NOMO-1 (cell line): ENCODE results near the gene ZNF25.
"Not testable (repeated sequence)": the region's sequence is repeated elsewhere in the genome, so short reads cannot be mapped to it uniquely, and the experiment has no call there.

Experiments
- DNase-seq, 2 experiments: peaks; one replicate each; lab custom pipeline; 2025; ENCODE audit not compliant: unreplicated experiment in 2 of 2; lab: John Stamatoyannopoulos, UW

ZNF25 gene

DNA sequence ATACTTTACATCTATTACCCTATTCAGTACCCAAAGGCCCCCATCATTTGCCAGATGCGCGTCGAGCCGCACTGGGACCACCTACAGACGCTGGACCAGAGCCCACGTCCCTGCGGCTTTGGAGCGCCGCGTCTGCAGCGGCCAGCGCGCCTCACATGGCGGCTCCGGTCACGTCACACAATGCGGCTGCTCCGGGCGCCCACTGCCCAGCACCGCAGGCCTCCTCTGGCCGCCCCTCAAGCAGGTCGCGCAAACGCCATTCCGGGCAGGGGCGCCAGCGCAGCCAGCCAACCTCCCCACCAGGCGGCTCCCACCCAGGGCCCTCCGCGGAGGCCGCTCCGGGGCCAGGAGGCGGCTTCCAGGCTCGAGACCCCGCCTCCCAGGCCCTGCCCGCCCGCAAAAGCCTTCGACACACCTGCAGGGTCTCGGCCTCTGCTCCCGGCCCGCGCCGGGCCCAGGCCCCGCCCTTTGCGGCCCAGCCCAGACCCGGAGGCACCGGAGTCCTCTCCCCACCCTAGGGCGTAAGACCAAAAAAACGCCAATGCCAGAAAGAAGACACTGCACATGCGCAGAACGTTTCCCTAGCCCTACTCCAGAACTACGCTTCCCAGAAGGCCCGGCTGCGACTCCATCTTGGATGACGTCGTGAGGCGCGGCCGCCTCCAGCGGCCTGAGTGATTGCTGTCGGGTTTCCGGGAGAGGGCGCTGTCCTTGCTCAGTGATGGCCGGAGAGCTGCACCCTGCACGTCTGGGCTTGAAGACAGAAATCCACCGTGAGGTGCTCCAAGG is at the start of gene ZNF25:
ZNF25 (minus strand) TSS at position 557 of the 789 bp plus-strand sequence. CDS start 4,925 bp downstream, outside the sequence.
- peak; percentile 98 to 99 for DNase-seq

DNA sequence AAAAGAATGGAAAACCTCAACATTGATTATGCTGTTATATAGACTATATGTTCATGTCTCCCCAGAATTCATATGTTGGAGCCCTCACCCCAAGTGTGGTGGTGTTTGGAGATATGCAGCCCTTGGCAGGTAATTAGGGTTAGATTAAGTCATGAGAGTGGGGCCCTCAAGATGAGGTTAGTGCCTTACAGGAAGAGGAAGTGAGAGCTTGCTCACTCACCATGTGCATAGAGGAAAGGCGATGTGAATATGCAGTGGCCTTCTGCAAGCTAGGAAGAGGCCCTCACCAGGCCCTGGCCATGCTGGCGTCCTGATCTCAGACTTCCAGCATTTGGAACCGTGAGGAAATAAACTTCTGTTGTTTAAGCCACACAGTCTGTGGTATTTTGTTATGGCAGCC is 48.8 kb upstream of the ZNF25 start:
- DNase-seq, result peak; percentile 14 to 30

DNA sequence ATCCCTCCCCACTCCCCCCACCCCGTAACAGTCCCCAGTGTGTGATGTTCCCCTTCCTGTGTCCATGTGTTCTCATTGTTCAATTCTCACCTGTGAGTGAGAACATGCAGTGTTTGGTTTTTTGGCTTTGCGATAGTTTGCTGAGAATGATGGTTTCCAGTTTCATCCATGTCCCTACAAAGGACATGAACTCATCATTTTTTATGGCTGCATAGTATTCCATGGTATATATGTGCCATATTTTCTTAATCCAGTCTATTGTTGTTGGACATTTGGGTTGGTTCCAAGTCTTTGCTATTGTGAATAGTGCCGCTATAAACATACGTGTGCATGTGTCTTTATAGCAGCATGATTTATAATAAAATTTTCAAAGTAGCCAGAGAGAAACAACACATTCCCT is 42.7 kb upstream of the ZNF25 start:
- DNase-seq, result not testable (repeated sequence)

DNA sequence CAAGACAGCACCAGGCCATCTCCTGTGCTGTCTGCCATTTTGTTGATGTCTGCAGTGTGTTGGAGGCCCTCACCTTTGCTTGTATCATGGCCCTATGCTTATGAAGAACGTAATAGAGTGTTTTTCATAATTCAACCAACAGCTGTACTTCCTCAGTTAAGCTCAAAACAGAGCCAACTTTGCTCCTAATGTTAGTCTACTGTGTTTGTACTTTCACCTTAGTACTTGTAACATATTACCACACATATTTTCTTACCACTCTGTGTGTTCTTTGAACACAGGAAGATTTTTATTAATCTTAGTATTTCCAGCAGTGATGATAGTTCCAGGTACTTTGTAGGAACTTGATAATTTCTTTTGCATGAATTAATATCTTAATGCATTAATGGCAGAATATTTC is 39.9 kb upstream of the ZNF25 start:
- no peak for DNase-seq

DNA sequence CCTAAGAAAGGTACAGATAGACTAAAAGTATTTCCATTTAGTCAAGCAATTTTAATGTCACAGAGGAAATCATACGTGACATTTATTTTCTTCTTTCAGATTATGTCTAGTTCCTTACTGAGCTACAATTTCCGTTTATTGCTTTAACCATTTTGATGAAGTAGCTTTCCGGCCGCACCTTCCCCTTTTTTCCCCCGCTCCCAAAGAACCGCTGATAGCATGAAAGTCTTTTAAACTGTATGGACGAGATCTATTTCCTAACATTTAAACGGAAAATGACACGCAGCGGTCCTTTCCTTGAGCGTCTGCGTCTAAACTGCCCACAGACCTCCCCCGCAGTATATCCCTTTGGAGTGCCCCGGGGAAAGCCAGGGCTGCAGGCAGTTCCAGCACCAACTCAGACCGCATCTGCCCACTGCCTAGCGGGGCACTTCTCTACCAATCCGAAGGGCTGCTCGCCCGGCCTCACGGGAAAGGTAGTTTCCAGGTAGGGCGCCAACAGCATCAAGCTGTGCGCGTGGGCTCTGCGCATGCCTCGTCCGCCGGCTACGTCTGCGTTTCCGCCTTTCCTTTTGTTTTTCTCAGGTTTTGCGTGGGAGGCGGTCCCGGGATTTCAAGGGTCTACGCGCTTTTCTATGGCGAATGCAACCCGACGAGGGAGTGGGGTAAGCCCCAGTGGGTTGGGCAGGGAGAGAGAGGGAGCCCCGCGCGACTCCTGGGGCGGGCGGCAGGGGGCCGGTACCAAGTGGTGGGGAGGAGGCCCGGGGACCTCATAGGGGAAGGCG is 33.9 kb upstream of the ZNF25 start, which contains the start of gene ZNF33A:
ZNF33A (plus strand) TSS at position 557 of the 785 bp plus-strand sequence. CDS start 1,667 bp downstream, outside the sequence.
- DNase-seq, result peak; percentile 86 to 92

- peak in 1 of 2 experiments; percentile 19 for DNase-seq
Observed at GRCh38 chr10:38007991-38008390, 31.5 kb upstream of the ZNF25 start.

GRCh38 chr10:38007551-38007950 is 31.1 kb upstream of the ZNF25 start:
- DNase-seq, result no peak

GRCh38 chr10:38003588-38003987 is 27.1 kb upstream of the ZNF25 start:
- DNase-seq, result no peak

DNA sequence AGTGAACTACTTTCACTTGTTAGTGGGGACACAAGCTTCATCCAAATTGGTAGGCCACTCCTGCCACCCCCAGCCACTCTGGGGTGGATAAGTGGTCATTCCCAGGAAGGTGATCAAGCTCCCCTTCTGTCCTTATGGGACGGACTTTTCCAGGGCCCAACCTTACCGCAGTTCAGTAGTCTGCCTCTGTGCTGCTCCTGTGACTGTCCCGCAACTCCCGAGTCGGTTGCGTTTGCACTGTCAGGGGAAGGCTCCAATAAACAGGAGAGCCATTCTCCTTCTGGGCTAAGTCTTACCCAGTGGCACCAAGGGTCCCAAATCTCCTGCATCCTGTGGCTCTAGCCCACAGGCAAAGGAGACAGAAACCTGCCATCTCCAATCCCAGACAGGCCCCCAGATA is 26.6 kb upstream of the ZNF25 start:
- no peak for DNase-seq

DNA sequence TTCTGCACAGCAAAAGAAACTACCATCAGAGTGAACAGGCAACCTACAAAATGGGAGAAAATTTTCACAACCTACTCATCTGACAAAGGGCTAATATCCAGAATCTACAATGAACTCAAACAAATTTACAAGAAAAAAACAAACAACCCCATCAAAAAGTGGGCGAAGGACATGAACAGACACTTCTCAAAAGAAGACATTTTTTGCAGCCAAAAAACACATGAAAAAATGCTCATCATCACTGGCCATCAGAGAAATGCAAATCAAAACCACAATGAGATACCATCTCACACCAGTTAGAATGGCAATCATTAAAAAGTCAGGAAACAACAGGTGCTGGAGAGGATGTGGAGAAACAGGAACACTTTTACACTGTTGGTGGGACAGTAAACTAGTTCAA is 24.0 kb upstream of the ZNF25 start:
- DNase-seq, result not testable (repeated sequence)

DNA sequence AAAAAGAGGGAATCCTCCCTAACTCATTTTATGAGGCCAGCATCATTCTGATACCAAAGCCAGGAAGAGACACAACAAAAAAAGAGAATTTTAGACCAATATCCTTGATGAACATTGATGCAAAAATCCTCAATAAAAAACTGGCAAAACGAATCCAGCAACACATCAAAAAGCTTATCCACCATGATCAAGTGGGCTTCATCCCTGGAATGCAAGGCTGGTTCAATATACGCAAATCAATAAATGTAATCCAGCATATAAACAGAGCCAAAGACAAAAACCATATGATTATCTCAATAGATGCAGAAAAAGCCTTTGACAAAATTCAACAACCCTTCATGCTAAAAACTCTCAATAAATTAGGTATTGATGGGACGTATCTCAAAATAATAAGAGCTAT is 22.5 kb upstream of the ZNF25 start:
- DNase-seq, result not testable (repeated sequence)

DNA sequence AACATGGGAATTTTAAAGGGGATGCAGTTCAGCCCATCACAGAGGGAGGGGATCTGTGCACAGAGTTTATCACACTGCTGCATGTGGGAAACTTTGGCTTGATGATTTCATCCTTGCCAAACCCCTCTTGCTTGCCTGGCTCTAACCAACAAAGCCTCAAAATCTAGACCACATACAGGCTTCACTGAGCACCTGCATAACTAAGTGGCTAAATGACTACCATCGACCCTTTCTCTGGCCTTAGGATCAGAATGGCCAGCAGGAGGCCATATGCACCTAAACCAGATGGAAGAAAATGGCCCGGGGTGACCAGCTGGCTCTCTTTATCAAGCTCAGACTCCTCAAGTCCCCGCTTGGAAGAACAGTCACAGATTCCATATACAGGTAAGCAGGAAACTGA is 15.6 kb upstream of the ZNF25 start:
- DNase-seq, result no peak

DNA sequence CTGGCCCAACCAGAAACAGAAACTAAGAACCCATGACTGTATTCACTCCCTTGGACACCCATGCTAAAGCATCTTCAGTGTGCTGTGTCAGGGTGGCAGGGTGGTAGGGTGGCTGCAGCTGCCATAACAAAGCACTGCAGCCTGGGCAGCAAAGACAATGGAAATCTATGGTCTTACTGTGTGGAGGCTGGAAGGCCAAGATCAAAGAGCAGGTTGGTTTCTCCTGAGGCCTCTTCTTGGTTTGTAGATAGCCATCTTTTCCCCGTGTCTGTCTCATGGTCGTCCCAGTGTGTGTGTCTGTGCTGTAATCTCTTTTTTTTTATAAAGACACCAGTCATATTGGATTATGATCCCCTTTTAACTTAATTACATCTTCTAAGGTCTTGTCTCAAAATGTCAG is 15.2 kb upstream of the ZNF25 start:
- DNase-seq, result no peak

DNA sequence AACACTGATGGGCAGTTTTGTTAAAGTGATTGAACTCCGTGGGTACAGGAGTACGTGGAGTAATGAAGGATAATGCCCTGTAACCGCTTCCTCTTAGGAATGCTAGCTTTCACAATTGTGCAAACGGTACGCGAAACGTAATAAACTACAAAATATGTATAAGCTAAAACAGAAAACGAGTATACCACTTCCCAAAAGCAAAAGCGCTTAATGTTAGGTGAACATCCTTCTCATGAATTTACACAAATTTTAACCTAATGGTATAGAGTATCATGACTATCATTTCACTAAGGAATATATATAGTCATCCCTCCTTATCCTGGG is 395 bp upstream of the ZNF25 start:
- no peak for DNase-seq

- peak; percentile 6 to 38 for DNase-seq
Observed at GRCh38 chr10:37975401-37975991, 951 bp downstream of the ZNF25 start.

DNA sequence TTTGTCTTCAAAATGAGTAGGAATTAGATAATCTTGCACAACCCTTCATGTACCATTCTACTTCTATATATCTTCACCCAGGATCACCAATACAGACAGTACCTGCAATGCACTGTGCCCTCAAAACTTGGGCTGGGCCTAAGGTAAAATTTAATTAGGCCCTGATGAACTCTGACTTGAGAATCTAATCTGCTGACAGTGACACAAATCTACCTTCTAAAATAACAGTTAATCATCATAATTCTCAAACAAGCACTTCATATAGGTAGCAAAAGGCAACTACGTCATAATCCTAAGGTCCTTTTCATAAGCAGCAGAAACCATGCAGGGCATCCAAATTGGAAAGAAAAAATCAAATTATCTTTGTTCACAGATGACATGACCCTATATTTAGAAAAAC is 4.1 kb downstream of the ZNF25 start:
- DNase-seq, result no peak

- DNase-seq, result no peak
Observed at GRCh38 chr10:37965006-37965405, 11.4 kb downstream of the ZNF25 start.

- no peak for DNase-seq
Observed at GRCh38 chr10:37960591-37961137, 15.8 kb downstream of the ZNF25 start.

DNA sequence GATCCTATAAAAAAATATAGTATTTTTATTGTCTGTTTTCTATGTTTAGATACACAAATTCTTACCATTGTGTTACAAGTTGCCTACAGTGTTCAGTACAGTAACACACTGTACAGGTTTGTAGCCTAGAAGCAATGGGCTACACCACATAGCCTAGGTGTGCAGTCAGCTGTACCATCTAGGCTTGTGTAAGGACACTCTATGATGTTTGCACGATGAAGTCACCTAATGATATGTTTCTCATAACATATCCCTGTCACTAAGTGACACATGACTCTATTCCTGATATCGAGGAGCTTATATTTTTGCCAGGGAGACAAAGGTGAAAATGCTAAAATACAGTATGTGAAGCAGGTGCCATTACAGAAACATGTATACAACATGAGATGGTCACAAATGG is 18.6 kb downstream of the ZNF25 start:
- DNase-seq, result no peak

- no peak for DNase-seq
Observed at GRCh38 chr10:37952926-37953325, 23.5 kb downstream of the ZNF25 start.

DNA sequence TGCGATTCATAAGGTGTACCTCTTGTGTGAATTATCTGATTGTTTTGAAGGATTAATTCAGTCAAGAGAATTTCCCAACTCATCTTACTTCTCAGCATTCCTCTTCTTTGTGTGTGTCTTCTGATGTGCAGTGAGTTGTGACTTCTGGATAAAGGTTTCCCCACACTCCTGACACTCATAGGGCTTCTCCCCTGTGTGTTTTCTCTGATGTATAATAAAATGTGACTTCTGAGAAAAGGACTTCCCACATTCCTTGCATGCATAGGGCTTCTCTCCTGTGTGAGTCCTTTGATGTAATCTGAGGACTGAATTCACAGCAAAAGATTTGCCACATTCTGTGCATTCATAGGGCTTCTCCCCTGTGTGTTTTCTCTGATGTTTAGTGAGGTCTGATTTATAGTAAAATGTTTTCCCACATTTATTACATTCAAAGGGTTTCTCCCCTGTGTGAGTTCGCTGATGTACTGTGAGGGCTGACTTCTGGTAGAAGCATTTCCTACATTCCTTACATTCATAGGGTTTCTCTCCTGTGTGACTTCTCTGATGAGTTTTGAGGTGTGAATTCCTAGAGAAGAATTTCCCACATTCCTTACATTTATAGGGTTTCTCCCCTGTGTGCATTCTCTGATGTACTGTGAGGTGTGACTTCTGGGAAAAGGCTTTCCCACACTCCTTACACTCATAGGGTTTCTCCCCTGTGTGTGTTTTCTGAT is 24.2 kb downstream of the ZNF25 start:
- no peak for DNase-seq
